Measurements from ENCODE around the gene AHSG. TPM values are rescaled to one million over a fixed set of nuclear protein-coding genes. Genes with fewer than 3 reads are reported as not detected.

Gene AHSG
- total RNA-seq, 1 experiment from 2014 or later = 1.6 TPM

- Histone ChIP-seq H3K9me2 (ENCODE audit: insufficient read depth) (no peaks in the 10 kb centered on the region), H4K20me1 (ENCODE audit: insufficient read depth) (no peaks in the 10 kb centered on the region), H3K4me3 (replicated peaks in 1 of 2; ENCODE audit: low read depth in 1 of 2, low read length in 2 of 2) (no peak overlapping the region), H3K36me3 (ENCODE audit: control insufficient read depth in 1 of 2, insufficient read depth in 2 of 2, low read length in 2 of 2) (no peaks in the 10 kb centered on the region), H2AFZ (ENCODE audit: low read depth, low read length, poor library complexity, severe bottlenecking) (no peak overlapping the region), H3K9me3 (ENCODE audit: control insufficient read depth in 1 of 2, insufficient read depth in 1 of 2, low read depth in 1 of 2, low read length in 2 of 2) (no peaks in the 10 kb centered on the region), H3K79me2 (ENCODE audit: insufficient read depth, low read length) (no peaks in the 10 kb centered on the region), H3K27me3 (ENCODE audit: insufficient read depth, low read length) (no peaks in the 10 kb centered on the region), H3K4me1 (ENCODE audit: control insufficient read depth in 1 of 2, insufficient read depth in 2 of 2, low read length in 2 of 2) (no peaks in the 10 kb centered on the region), H3K27ac (ENCODE audit: low read depth, low read length) (no peak overlapping the region), H3K4me2 (ENCODE audit: low read length) (no peak overlapping the region), H3K9ac (ENCODE audit: low read length) (no peak overlapping the region)
- BruUV-seq (replicated peaks) = no TSS peak
- RAD21 ChIA-PET (ENCODE audit: low non-redundant PET in 1 of 2, low total read pairs in 2 of 2, uncharacterized antibody in 2 of 2, unreplicated experiment in 2 of 2) = no interaction called here
- intact Hi-C loops (cut with micrococcal nuclease) = no loop called here
- POLR2A ChIA-PET = no interaction called here
- no peak for DNase-seq (ENCODE audit: low read depth, low spot score)
- CTCF ChIA-PET = interaction anchor here (2.8 kb wide), 1 partner anchor 15 kb away, joined by 14 read pairs; no protein-coding TSS in a partner anchor
- no peak for ATAC-seq
- no peak for TF ChIP-seq REST (IDR thresholded peaks at IDR 0.05; ENCODE audit: low read depth)
- TF ChIP-seq TCF7L2 (IDR thresholded peaks at IDR 0.05; ENCODE audit: borderline replicate concordance, extremely low read depth, insufficient read depth, insufficient read length) = no peak
- no peak for TF ChIP-seq SRF (IDR thresholded peaks at IDR 0.05; ENCODE audit: low read depth)
- TF ChIP-seq, protein P1, sequence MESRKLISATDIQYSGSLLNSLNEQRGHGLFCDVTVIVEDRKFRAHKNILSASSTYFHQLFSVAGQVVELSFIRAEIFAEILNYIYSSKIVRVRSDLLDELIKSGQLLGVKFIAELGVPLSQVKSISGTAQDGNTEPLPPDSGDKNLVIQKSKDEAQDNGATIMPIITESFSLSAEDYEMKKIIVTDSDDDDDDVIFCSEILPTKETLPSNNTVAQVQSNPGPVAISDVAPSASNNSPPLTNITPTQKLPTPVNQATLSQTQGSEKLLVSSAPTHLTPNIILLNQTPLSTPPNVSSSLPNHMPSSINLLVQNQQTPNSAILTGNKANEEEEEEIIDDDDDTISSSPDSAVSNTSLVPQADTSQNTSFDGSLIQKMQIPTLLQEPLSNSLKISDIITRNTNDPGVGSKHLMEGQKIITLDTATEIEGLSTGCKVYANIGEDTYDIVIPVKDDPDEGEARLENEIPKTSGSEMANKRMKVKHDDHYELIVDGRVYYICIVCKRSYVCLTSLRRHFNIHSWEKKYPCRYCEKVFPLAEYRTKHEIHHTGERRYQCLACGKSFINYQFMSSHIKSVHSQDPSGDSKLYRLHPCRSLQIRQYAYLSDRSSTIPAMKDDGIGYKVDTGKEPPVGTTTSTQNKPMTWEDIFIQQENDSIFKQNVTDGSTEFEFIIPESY (IDR thresholded peaks at IDR 0.05; ENCODE audit: extremely low read depth, insufficient replicate concordance, low read length) = no peak
- no peak for TF ChIP-seq ZFX (IDR thresholded peaks at IDR 0.05)
- no peak for TF ChIP-seq YY1 (IDR thresholded peaks at IDR 0.05; ENCODE audit: extremely low read depth, insufficient replicate concordance, low read depth, low read length)
- no peak for TF ChIP-seq EGR1 (IDR thresholded peaks at IDR 0.05; ENCODE audit: low read depth)
- no peak for TF ChIP-seq POLR2A (IDR thresholded peaks at IDR 0.05; ENCODE audit: borderline replicate concordance, extremely low read depth, insufficient read depth, insufficient read length)
- TF ChIP-seq FOSL1 (IDR thresholded peaks at IDR 0.05; ENCODE audit: low read depth) = no peak
- no peak for TF ChIP-seq ELF1 (IDR thresholded peaks at IDR 0.05; ENCODE audit: borderline replicate concordance, low read depth)
- TF ChIP-seq, protein P2, sequence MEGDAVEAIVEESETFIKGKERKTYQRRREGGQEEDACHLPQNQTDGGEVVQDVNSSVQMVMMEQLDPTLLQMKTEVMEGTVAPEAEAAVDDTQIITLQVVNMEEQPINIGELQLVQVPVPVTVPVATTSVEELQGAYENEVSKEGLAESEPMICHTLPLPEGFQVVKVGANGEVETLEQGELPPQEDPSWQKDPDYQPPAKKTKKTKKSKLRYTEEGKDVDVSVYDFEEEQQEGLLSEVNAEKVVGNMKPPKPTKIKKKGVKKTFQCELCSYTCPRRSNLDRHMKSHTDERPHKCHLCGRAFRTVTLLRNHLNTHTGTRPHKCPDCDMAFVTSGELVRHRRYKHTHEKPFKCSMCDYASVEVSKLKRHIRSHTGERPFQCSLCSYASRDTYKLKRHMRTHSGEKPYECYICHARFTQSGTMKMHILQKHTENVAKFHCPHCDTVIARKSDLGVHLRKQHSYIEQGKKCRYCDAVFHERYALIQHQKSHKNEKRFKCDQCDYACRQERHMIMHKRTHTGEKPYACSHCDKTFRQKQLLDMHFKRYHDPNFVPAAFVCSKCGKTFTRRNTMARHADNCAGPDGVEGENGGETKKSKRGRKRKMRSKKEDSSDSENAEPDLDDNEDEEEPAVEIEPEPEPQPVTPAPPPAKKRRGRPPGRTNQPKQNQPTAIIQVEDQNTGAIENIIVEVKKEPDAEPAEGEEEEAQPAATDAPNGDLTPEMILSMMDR (IDR thresholded peaks at IDR 0.05 in 2 of 3, conservative IDR thresholded peaks at IDR 0.05 in 1 of 3; ENCODE audit: borderline replicate concordance in 1 of 3, insufficient read depth in 1 of 3, low read depth in 2 of 3, low read length in 2 of 3) = no peak
- no peak for TF ChIP-seq JUND (IDR thresholded peaks at IDR 0.05)
- no peak for TF ChIP-seq CBX3 (IDR thresholded peaks at IDR 0.05; ENCODE audit: low read depth)
- no peak for TF ChIP-seq SP1 (IDR thresholded peaks at IDR 0.05; ENCODE audit: low read depth)
- TF ChIP-seq, protein P3, sequence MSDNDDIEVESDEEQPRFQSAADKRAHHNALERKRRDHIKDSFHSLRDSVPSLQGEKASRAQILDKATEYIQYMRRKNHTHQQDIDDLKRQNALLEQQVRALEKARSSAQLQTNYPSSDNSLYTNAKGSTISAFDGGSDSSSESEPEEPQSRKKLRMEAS (IDR thresholded peaks at IDR 0.05) = no peak
- TF ChIP-seq SIN3A (IDR thresholded peaks at IDR 0.05; ENCODE audit: low read depth) = no peak
These were observed 14.1 kb upstream of the AHSG start for GRCh38 chr3:186598794-186599141.

Data from HCT116 (cell line).